ENCODE data around the gene ZFP36L2.

ZFP36L2 gene

DNA sequence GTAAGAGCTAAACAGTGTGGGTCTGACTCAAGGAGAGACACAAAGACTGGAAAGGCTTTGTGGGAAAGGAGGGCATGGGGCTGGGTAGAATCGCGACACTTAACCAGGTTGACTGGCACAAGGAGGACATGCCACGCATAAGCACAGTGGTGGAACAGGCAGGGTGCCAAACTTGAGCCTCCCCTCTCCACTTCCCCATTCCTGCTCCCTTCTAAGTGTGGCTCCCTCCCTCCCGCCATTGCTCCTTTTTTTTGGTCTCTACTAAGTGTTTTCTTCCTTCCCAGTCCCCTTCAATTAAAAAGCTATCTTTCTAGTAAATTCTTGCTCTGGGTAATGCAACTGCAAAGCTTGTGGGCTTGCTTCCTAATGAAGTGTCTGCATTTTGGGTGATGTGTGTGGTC, 40.3 kb upstream of the ZFP36L2 start:
- H3K27ac ChIP-seq (ENCODE audit: low read depth, low read length): no peak overlapping the region
- no peaks in the 10 kb centered on the region for H3K27me3 ChIP-seq (ENCODE audit: insufficient read depth, low read length, poor library complexity)
- H3K56ac ChIP-seq (ENCODE audit: low read length): no peak overlapping the region
- no peak overlapping the region for H2BK5ac ChIP-seq (ENCODE audit: low read length)
- DNase-seq: no peak
- H2AK5ac ChIP-seq (ENCODE audit: low read length): no peak overlapping the region
- H3K9ac ChIP-seq (ENCODE audit: low read length): no peak overlapping the region
- H3K4ac ChIP-seq (ENCODE audit: low read depth, low read length): no peak overlapping the region
- no peak overlapping the region for H3K4me2 ChIP-seq (ENCODE audit: low read length)
- no peaks in the 10 kb centered on the region for H3K4me1 ChIP-seq (ENCODE audit: control insufficient read depth, low read depth, low read length)
- H2BK120ac ChIP-seq (ENCODE audit: low read depth, low read length): no peak overlapping the region
- no peak overlapping the region for H3K4me3 ChIP-seq (ENCODE audit: low read length)
- H4K5ac ChIP-seq (ENCODE audit: low read length): no peak overlapping the region
- no peaks in the 10 kb centered on the region for H3K36me3 ChIP-seq (ENCODE audit: control insufficient read depth, insufficient read depth, low read length)
- WGBS (ENCODE audit: extremely low coverage, insufficient coverage, low lambda C conversion rate): no CpG with 5 or more reads among the region's 4 CpGs
- no peaks in the 10 kb centered on the region for H3K79me2 ChIP-seq (ENCODE audit: control insufficient read depth, insufficient read depth, low read length)
- H3K23ac ChIP-seq (ENCODE audit: low read length): no peak overlapping the region
- no peak overlapping the region for H2BK15ac ChIP-seq (replicated peaks; ENCODE audit: low read depth)
- H4K8ac ChIP-seq (ENCODE audit: low read depth, low read length): no peak overlapping the region
- H3K79me1 ChIP-seq (ENCODE audit: low read length): no peaks in the 10 kb centered on the region
- H3K18ac ChIP-seq (ENCODE audit: low read length): no peak overlapping the region

DNA sequence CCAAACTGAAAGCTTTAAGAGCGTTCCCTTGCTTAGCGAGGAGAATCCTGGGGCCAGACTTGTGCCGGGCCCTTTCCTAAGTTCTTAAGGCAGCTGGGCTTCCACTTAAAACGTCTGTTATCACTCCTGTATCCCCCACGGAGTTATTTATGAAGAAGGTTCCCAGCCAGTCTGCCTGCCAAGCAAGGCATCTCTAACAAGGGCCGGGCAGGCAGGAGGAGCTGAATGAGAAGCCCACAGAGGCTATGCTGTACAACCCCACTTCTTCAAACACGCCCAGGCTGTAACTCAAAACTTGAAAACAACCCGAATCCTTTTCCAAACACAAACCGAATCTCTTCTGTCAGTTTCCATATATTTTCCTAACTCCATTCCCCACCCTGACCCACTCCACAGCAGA, 39.0 kb upstream of the ZFP36L2 start:
- Histone ChIP-seq H3K27ac (ENCODE audit: low read depth, low read length) (no peak overlapping the region), H2BK120ac (ENCODE audit: low read depth, low read length) (no peak overlapping the region), H4K5ac (ENCODE audit: low read length) (no peak overlapping the region), H3K36me3 (ENCODE audit: control insufficient read depth, insufficient read depth, low read length) (no peaks in the 10 kb centered on the region), H3K4ac (ENCODE audit: low read depth, low read length) (no peak overlapping the region), H2BK5ac (ENCODE audit: low read length) (no peak overlapping the region), H3K79me1 (ENCODE audit: low read length) (no peaks in the 10 kb centered on the region), H3K23ac (ENCODE audit: low read length) (no peak overlapping the region), H2AK5ac (ENCODE audit: low read length) (no peak overlapping the region), H3K79me2 (ENCODE audit: control insufficient read depth, insufficient read depth, low read length) (no peaks in the 10 kb centered on the region), H3K4me1 (ENCODE audit: control insufficient read depth, low read depth, low read length) (no peaks in the 10 kb centered on the region), H3K4me3 (ENCODE audit: low read length) (no peak overlapping the region), H3K4me2 (ENCODE audit: low read length) (no peak overlapping the region), H3K56ac (ENCODE audit: low read length) (no peak overlapping the region), H3K27me3 (ENCODE audit: insufficient read depth, low read length, poor library complexity) (no peaks in the 10 kb centered on the region), H4K8ac (ENCODE audit: low read depth, low read length) (no peak overlapping the region), H2BK15ac (replicated peaks; ENCODE audit: low read depth) (no peak overlapping the region), H3K18ac (ENCODE audit: low read length) (no peak overlapping the region), H3K9ac (ENCODE audit: low read length) (no peak overlapping the region)
- WGBS (ENCODE audit: extremely low coverage, insufficient coverage, low lambda C conversion rate): 100% methylated on average over 2 of the region's 9 CpGs
- no peak for DNase-seq

DNA sequence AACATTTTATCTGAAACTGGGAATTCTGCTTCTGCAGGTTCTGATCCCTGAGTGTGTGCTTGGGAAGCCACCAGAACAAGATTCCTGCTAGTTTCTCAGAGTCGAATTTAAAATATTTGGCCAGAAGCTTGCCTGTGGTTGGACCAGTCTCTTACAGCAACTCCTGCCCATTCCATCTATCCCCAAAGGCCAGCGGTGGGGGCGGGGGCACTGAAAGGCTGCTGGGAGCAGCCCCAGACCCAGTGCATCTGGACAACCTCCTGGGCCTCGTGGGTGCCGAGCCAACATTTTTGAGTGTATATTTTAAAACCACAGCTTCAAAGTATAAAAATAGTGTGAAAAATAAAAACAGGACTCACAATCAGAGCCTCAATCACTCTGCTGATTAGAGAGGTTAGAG, 38.6 kb upstream of the ZFP36L2 start:
- Histone ChIP-seq H3K4me1 (ENCODE audit: control insufficient read depth, low read depth, low read length) (no peaks in the 10 kb centered on the region), H3K23ac (ENCODE audit: low read length) (no peak overlapping the region), H4K5ac (ENCODE audit: low read length) (no peak overlapping the region), H3K27me3 (ENCODE audit: insufficient read depth, low read length, poor library complexity) (no peaks in the 10 kb centered on the region), H3K4ac (ENCODE audit: low read depth, low read length) (no peak overlapping the region), H2AK5ac (ENCODE audit: low read length) (no peak overlapping the region), H2BK15ac (replicated peaks; ENCODE audit: low read depth) (no peak overlapping the region), H3K56ac (ENCODE audit: low read length) (no peak overlapping the region), H3K79me2 (ENCODE audit: control insufficient read depth, insufficient read depth, low read length) (no peaks in the 10 kb centered on the region), H3K36me3 (ENCODE audit: control insufficient read depth, insufficient read depth, low read length) (no peaks in the 10 kb centered on the region), H3K27ac (ENCODE audit: low read depth, low read length) (no peak overlapping the region), H3K18ac (ENCODE audit: low read length) (no peak overlapping the region), H3K9ac (ENCODE audit: low read length) (no peak overlapping the region), H3K4me3 (ENCODE audit: low read length) (no peak overlapping the region), H4K8ac (ENCODE audit: low read depth, low read length) (no peak overlapping the region), H2BK5ac (ENCODE audit: low read length) (no peak overlapping the region), H3K4me2 (ENCODE audit: low read length) (no peak overlapping the region), H3K79me1 (ENCODE audit: low read length) (no peaks in the 10 kb centered on the region), H2BK120ac (ENCODE audit: low read depth, low read length) (no peak overlapping the region)
- WGBS (ENCODE audit: extremely low coverage, insufficient coverage, low lambda C conversion rate): no CpG with 5 or more reads among the region's 5 CpGs
- DNase-seq: no peak

DNA sequence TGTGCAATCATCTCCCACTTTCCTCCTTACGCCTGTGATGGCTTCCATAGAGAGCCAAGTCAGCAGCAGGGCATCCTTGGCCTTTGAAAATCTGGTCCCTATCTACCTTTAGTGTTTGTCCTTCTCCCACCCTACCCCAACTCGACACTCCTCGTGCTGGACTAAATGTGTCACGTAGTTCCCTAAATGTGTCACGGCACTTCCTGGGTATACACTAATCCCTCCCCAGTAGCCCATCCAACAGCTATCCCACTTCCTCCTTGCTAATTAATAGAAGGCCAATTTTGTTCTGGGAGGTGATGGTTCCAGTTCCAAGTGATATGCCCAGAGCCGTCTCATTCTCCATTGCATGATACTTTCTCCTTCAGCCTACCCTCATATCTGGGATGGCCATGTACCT, 36.5 kb upstream of the ZFP36L2 start:
- H3K36me3 ChIP-seq (ENCODE audit: control insufficient read depth, insufficient read depth, low read length): no peaks in the 10 kb centered on the region
- H3K27ac ChIP-seq (ENCODE audit: low read depth, low read length): no peak overlapping the region
- H4K8ac ChIP-seq (ENCODE audit: low read depth, low read length): no peak overlapping the region
- H3K27me3 ChIP-seq (ENCODE audit: insufficient read depth, low read length, poor library complexity): no peaks in the 10 kb centered on the region
- no peak overlapping the region for H2BK120ac ChIP-seq (ENCODE audit: low read depth, low read length)
- no peak for DNase-seq
- H3K79me2 ChIP-seq (ENCODE audit: control insufficient read depth, insufficient read depth, low read length): no peaks in the 10 kb centered on the region
- H3K4me2 ChIP-seq (ENCODE audit: low read length): no peak overlapping the region
- no peak overlapping the region for H2BK15ac ChIP-seq (replicated peaks; ENCODE audit: low read depth)
- H3K23ac ChIP-seq (ENCODE audit: low read length): no peak overlapping the region
- no peak overlapping the region for H4K5ac ChIP-seq (ENCODE audit: low read length)
- no peak overlapping the region for H3K18ac ChIP-seq (ENCODE audit: low read length)
- H3K4me3 ChIP-seq (ENCODE audit: low read length): no peak overlapping the region
- no peak overlapping the region for H3K9ac ChIP-seq (ENCODE audit: low read length)
- no CpG with 5 or more reads among the region's 6 CpGs for WGBS (ENCODE audit: extremely low coverage, insufficient coverage, low lambda C conversion rate)
- H2BK5ac ChIP-seq (ENCODE audit: low read length): no peak overlapping the region
- no peak overlapping the region for H2AK5ac ChIP-seq (ENCODE audit: low read length)
- no peak overlapping the region for H3K56ac ChIP-seq (ENCODE audit: low read length)
- H3K4me1 ChIP-seq (ENCODE audit: control insufficient read depth, low read depth, low read length): no peaks in the 10 kb centered on the region
- H3K4ac ChIP-seq (ENCODE audit: low read depth, low read length): no peak overlapping the region
- H3K79me1 ChIP-seq (ENCODE audit: low read length): no peaks in the 10 kb centered on the region

DNA sequence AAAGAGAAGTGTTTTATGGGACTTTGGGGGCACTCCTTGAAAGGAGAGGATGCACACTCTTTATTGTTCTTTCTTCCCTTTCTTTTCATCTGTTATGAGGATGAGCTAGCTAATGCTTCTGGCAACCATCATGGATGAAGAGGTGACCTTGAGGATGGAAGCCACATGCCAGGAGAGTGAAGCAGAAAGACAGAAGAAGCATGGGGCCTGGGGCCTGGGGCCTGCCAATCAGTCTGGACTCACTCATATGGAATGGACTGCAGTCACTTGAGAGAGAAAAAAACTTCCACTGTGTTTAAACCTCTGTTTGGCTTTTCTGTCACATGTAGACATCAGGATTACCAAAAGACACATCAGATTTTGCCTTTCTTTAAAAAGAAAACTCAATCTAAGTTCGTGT, 35.8 kb upstream of the ZFP36L2 start:
- H3K9ac ChIP-seq (ENCODE audit: low read length): no peak overlapping the region
- no peaks in the 10 kb centered on the region for H3K79me2 ChIP-seq (ENCODE audit: control insufficient read depth, insufficient read depth, low read length)
- H3K4me3 ChIP-seq (ENCODE audit: low read length): no peak overlapping the region
- no peak overlapping the region for H2AK5ac ChIP-seq (ENCODE audit: low read length)
- no peak overlapping the region for H3K23ac ChIP-seq (ENCODE audit: low read length)
- no CpG with 5 or more reads among the region's 1 CpG for WGBS (ENCODE audit: extremely low coverage, insufficient coverage, low lambda C conversion rate)
- DNase-seq: no peak
- H2BK120ac ChIP-seq (ENCODE audit: low read depth, low read length): no peak overlapping the region
- H3K79me1 ChIP-seq (ENCODE audit: low read length): no peaks in the 10 kb centered on the region
- no peak overlapping the region for H2BK5ac ChIP-seq (ENCODE audit: low read length)
- no peak overlapping the region for H4K5ac ChIP-seq (ENCODE audit: low read length)
- H3K4ac ChIP-seq (ENCODE audit: low read depth, low read length): no peak overlapping the region
- no peak overlapping the region for H3K27ac ChIP-seq (ENCODE audit: low read depth, low read length)
- no peak overlapping the region for H2BK15ac ChIP-seq (replicated peaks; ENCODE audit: low read depth)
- H3K18ac ChIP-seq (ENCODE audit: low read length): no peak overlapping the region
- H3K4me1 ChIP-seq (ENCODE audit: control insufficient read depth, low read depth, low read length): no peaks in the 10 kb centered on the region
- H3K4me2 ChIP-seq (ENCODE audit: low read length): no peak overlapping the region
- H3K36me3 ChIP-seq (ENCODE audit: control insufficient read depth, insufficient read depth, low read length): no peaks in the 10 kb centered on the region
- H3K27me3 ChIP-seq (ENCODE audit: insufficient read depth, low read length, poor library complexity): no peaks in the 10 kb centered on the region
- H4K8ac ChIP-seq (ENCODE audit: low read depth, low read length): no peak overlapping the region
- H3K56ac ChIP-seq (ENCODE audit: low read length): no peak overlapping the region

DNA sequence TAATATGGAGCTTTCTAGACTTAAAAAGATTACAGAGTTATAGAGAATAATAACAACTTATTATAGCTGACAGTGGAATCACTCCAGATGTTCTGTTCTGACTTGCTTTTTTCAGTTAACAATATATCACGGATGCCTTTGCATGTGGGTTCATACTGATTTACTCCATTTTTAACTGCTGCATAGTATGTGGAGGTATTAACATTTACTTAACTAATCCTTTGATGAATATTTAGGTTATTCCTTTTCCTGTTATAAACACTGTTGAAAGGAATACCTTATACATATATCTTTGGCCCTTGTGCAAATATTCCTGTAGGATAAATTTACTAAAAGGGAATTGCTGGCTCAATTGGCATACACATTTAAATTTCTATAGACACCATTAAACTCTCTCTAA, 33.1 kb upstream of the ZFP36L2 start:
- no peak overlapping the region for H2BK5ac ChIP-seq (ENCODE audit: low read length)
- H3K79me2 ChIP-seq (ENCODE audit: control insufficient read depth, insufficient read depth, low read length): no peaks in the 10 kb centered on the region
- no peaks in the 10 kb centered on the region for H3K79me1 ChIP-seq (ENCODE audit: low read length)
- no peak overlapping the region for H4K8ac ChIP-seq (ENCODE audit: low read depth, low read length)
- no peak for DNase-seq
- no peak overlapping the region for H2BK120ac ChIP-seq (ENCODE audit: low read depth, low read length)
- H3K27me3 ChIP-seq (ENCODE audit: insufficient read depth, low read length, poor library complexity): no peaks in the 10 kb centered on the region
- H3K56ac ChIP-seq (ENCODE audit: low read length): no peak overlapping the region
- H3K4me1 ChIP-seq (ENCODE audit: control insufficient read depth, low read depth, low read length): no peaks in the 10 kb centered on the region
- H3K4me3 ChIP-seq (ENCODE audit: low read length): no peak overlapping the region
- no peak overlapping the region for H3K23ac ChIP-seq (ENCODE audit: low read length)
- H3K27ac ChIP-seq (ENCODE audit: low read depth, low read length): no peak overlapping the region
- no peak overlapping the region for H4K5ac ChIP-seq (ENCODE audit: low read length)
- no CpG with 5 or more reads among the region's 1 CpG for WGBS (ENCODE audit: extremely low coverage, insufficient coverage, low lambda C conversion rate)
- H3K18ac ChIP-seq (ENCODE audit: low read length): no peak overlapping the region
- no peak overlapping the region for H3K4ac ChIP-seq (ENCODE audit: low read depth, low read length)
- H3K36me3 ChIP-seq (ENCODE audit: control insufficient read depth, insufficient read depth, low read length): no peaks in the 10 kb centered on the region
- no peak overlapping the region for H2AK5ac ChIP-seq (ENCODE audit: low read length)
- H2BK15ac ChIP-seq (replicated peaks; ENCODE audit: low read depth): no peak overlapping the region
- no peak overlapping the region for H3K9ac ChIP-seq (ENCODE audit: low read length)
- no peak overlapping the region for H3K4me2 ChIP-seq (ENCODE audit: low read length)

Data from mesendoderm (in vitro differentiated cells).